Heart left ventricle (tissue), 13 donors: ENCODE results near the gene BPTF.

ENCODE experiments used
- CTCF ChIP-seq, 12 donors: fragments of 200-600 bp; sonication (generic) in 4 of 12; IDR thresholded peaks; one replicate each; pipeline versions ENCODE4 v1.5.0 to v1.8.0; 2018 to 2022; ENCODE audit warnings: antibody characterized with exemption in 12 of 12, mild to moderate bottlenecking in 5 of 12
- POLR2A ChIP-seq, 2 donors: fragments of 450-650 bp; IDR thresholded peaks; one replicate each; pipeline ENCODE4 v1.6.1; 2017; ENCODE audit warnings: antibody characterized with exemption in 2 of 2, mild to moderate bottlenecking in 2 of 2, moderate library complexity in 2 of 2
- donor health status: ischemic (EF 13 %, LVEDD 7.1; RV severe dilation, severe dysfunction).
- donor health status: DM: no; HTN: yes; CAD: no.
- donor health status: DM: no; HTN: no; CAD: no.
- donor health status: ischemic (EF 25% LVEDD 6.9; RV normal size, moderate dysfunction).
- donor health status: ischemic (EF 25% LVEDD 5.7; RV mildly dilated, moderate dysfunction).
- donor health status: ischemic (EF 35%, LVEDD 5.7; RV mildly dilated, moderate dysfunction).
- donor health status: nonischemic (EF 11% LVEDD 7.7; RV severe dilation, severe dysfunction).
- donor health status: DM: yes; HTN: yes; CAD: no.
- donor health status: PGD.
- donor health status: ischemic (EF 29% LVEDD 5.4; RV normal size, mild dysfunction).
- donor health status: nonischemic (EF 23%, LVEDD 6.1; RV moderate dilation, normal function).

DNA sequence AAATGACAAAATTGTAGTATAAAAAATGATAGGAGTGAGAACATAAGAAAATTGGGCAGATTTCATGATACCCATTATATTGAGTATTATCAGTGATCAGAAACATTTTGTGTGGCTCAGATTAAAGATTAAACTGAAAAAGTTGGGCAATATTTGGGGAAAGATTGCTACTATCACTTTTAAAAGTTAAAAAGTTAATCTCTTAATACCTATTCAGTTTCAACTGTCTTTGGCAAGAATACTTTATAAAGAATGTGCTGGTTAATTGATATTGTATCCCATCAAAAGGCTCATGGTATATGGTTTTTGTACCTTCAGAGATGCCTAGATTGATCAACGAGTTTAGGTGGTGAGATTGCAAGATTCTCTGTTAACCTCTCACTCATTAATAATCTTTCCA is 55.8 kb downstream of the BPTF start:
- no peak for TF ChIP-seq CTCF (IDR thresholded peaks at IDR 0.05)
- no peak for TF ChIP-seq POLR2A (IDR thresholded peaks at IDR 0.05)
